OCI-LY3 (cell line): ENCODE results near the gene ADAMTS7.

Source experiments
- H2AFZ ChIP-seq: fragments of 200-600, 300-600 bp; shearing (Covaris generic); 2 replicates; pipeline ENCODE4 v1.6.0; 2014; ENCODE audit warnings: antibody characterized with exemption, low read depth, low read length
- H3K27ac ChIP-seq: fragments of 200-600, 300-600 bp; sonication (generic); 2 replicates; pipeline ENCODE4 v1.5.1; 2014; ENCODE audit warnings: mild to moderate bottlenecking, low read length, moderate library complexity, mixed read lengths
- H3K27me3 ChIP-seq: fragments of 200-600, 300-600 bp; sonication (generic); 2 replicates; pipeline ENCODE4 v1.6.1; 2014; ENCODE audit warnings: low read depth, low read length, mixed read lengths
- H3K36me3 ChIP-seq: fragments of 200-600, 300-600 bp; sonication (generic); replicated peaks from 2 replicates; pipeline ENCODE3; 2014; ENCODE audit warnings: low read depth, low read length, mixed read lengths
- H3K4me1 ChIP-seq: fragments of 300-600, 200-600 bp; sonication (generic); 2 replicates; pipeline ENCODE4 v1.6.1; 2014; ENCODE audit warnings: low read length, mixed read lengths
- H3K4me2 ChIP-seq: fragments of 200-600, 300-600 bp; sonication (generic); 2 replicates; pipeline ENCODE4 v1.6.1; 2014; ENCODE audit warnings: low read length, mixed read lengths
- H3K4me3 ChIP-seq: fragments of 300-600, 200-600 bp; sonication (generic); 2 replicates; pipeline ENCODE4 v1.5.1; 2014; ENCODE audit warnings: antibody characterized with exemption, mild to moderate bottlenecking, low read length, moderate library complexity
- H3K79me2 ChIP-seq: fragments of 300-600, 200-600 bp; shearing (Covaris generic); 2 replicates; pipeline ENCODE4 v1.6.1; 2014; ENCODE audit warnings: mild to moderate bottlenecking, low read length, mixed read lengths
- H3K9ac ChIP-seq: fragments of 300-600, 200-600 bp; shearing (Covaris generic); 2 replicates; pipeline ENCODE4 v1.6.0; 2014; ENCODE audit warnings: mild to moderate bottlenecking, low read length, moderate library complexity
- H3K9me3 ChIP-seq: fragments of 200-600, 300-600 bp; shearing (Covaris generic); 2 replicates; pipeline ENCODE4 v1.6.1; 2014; ENCODE audit warnings: low read length, mixed read lengths; ENCODE audit not compliant: insufficient read depth
- H4K20me1 ChIP-seq: fragments of 200-600, 300-600 bp; sonication (generic); 2 replicates; pipeline ENCODE4 v1.6.1; 2016; ENCODE audit warnings: low read length, mixed read lengths; ENCODE audit not compliant: insufficient read depth
- CTCF ChIP-seq: fragments of 200-600, 300-600 bp; sonication (generic); IDR thresholded peaks from 2 replicates; pipeline ENCODE4 v1.5.1; 2014; ENCODE audit warnings: antibody characterized with exemption, low read length, low read depth
- EZH2phosphoT487 ChIP-seq: fragments of 200-600 bp; shearing (Covaris generic); IDR thresholded peaks from 2 replicates; pipeline ENCODE4 v1.6.1; 2018; ENCODE audit warnings: antibody characterized with exemption, mixed run types, low read depth

ADAMTS7 gene

DNA sequence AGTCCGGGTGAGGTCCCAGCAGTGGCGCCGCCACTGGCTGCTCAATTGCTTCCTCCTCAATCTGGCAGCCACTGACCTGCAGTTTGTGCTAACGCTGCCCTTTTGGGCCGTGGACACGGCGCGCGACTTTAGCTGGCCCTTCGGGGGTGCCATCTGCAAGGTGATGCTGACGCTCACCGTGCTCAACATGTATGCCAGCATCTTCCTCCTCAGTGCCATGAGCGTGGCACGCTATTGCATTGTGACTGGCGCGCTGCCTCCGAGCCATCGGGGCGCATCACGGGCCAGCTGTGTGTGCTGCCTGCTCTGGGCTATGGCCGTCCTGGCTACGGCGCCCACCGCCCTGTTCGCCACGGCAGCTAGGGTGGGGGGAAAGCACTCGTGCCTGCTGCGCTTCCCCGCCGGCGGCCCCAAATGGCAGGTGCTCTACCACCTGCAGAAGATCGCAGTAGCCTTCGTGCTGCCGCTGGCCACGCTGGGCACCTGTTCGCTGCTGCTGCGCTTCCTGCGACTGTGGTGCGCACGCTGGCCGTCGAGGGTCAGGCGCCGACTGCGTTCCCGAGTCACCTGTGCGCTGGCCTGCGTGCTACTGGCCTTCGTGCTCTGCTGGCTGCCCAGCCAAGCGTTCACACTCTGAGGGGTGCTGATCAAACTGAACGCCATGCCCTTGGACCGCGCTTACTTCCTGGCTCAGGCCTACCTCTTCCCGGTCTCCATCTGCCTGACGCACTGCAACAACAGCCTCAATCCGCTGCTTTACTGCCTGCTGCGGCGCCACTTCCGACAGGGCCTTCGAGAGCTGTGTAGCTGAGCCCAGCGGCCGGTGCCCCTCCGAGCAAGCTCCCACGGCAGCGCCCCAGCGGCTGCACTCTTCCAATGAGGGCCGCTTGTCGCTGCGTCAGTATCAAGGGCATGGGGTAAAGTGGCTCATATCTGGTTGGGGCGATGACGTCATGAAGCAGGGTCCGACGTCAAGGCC lies 20.3 kb upstream of the ADAMTS7 start:
- Histone ChIP-seq H3K9ac (no peak overlapping the region), H3K27ac (no peak overlapping the region), H3K4me2 (no peak overlapping the region), H3K79me2 (no peaks in the 10 kb centered on the region), H2AFZ (no peak overlapping the region), H3K27me3 (peaks cover 11% of the 10 kb centered on the region; the same call in 1 of the 2 replicates), H3K9me3 (no peaks in the 10 kb centered on the region), H3K4me1 (no peaks in the 10 kb centered on the region), H3K4me3 (no peak overlapping the region), H3K36me3 (no peaks in the 10 kb centered on the region), H4K20me1 (no peaks in the 10 kb centered on the region)
- no peak for TF ChIP-seq EZH2phosphoT487
- no peak for TF ChIP-seq CTCF

GRCh38 chr15:78830514-78831228 lies 19.4 kb upstream of the ADAMTS7 start:
- Histone ChIP-seq H2AFZ (no peak overlapping the region), H3K4me3 (no peak overlapping the region), H3K4me2 (no peak overlapping the region), H3K27ac (no peak overlapping the region), H4K20me1 (no peaks in the 10 kb centered on the region), H3K36me3 (no peaks in the 10 kb centered on the region), H3K27me3 (peaks cover 11% of the 10 kb centered on the region; the same call in 1 of the 2 replicates), H3K4me1 (no peaks in the 10 kb centered on the region), H3K9me3 (no peaks in the 10 kb centered on the region), H3K79me2 (no peaks in the 10 kb centered on the region), H3K9ac (no peak overlapping the region)
- TF ChIP-seq EZH2phosphoT487 = no peak
- TF ChIP-seq CTCF = no peak

- Histone ChIP-seq H4K20me1 (no peaks in the 10 kb centered on the region), H3K4me1 (no peaks in the 10 kb centered on the region), H3K27ac (no peak overlapping the region), H3K9ac (no peak overlapping the region), H3K27me3 (peaks cover 11% of the 10 kb centered on the region; the same call in 1 of the 2 replicates), H2AFZ (no peak overlapping the region), H3K9me3 (no peaks in the 10 kb centered on the region), H3K79me2 (no peaks in the 10 kb centered on the region), H3K4me3 (no peak overlapping the region), H3K36me3 (no peaks in the 10 kb centered on the region), H3K4me2 (no peak overlapping the region)
- no peak for TF ChIP-seq EZH2phosphoT487
- TF ChIP-seq CTCF = no peak
Measured at GRCh38 chr15:78828920-78829319, 17.7 kb upstream of the ADAMTS7 start.

GRCh38 chr15:78822514-78822913 lies 11.2 kb upstream of the ADAMTS7 start:
- no peak overlapping the region for H3K27ac ChIP-seq
- no peak overlapping the region for H3K4me2 ChIP-seq
- H3K9me3 ChIP-seq = no peaks in the 10 kb centered on the region
- TF ChIP-seq EZH2phosphoT487 (no peak), CTCF (no peak)
- H3K36me3 ChIP-seq = no peaks in the 10 kb centered on the region
- H3K79me2 ChIP-seq = no peaks in the 10 kb centered on the region
- no peak overlapping the region for H2AFZ ChIP-seq
- no peak overlapping the region for H3K9ac ChIP-seq
- no peak overlapping the region for H3K4me3 ChIP-seq
- no peaks in the 10 kb centered on the region for H4K20me1 ChIP-seq
- H3K27me3 ChIP-seq = peaks cover 4% of the 10 kb centered on the region; the same call in 1 of the 2 replicates
- no peaks in the 10 kb centered on the region for H3K4me1 ChIP-seq
